Loucy (cell line): Measurements from ENCODE around the gene OR9A2.
A peak's percentile ranks its signal among the peaks of the same experiment; 100 is the strongest.

ENCODE experiments used
- H2AFZ ChIP-seq: fragments of 200-600 bp; sonication (generic); 2 replicates; pipeline ENCODE4 v1.6.0; 2016; ENCODE audit warnings: antibody characterized with exemption, mild to moderate bottlenecking, low read length, moderate library complexity
- H3F3A ChIP-seq: fragments of 200-600 bp; 2 replicates; pipeline ENCODE4 v1.6.0; 2016; ENCODE audit warnings: antibody characterized with exemption, low read depth, mild to moderate bottlenecking
- H3K27me3 ChIP-seq: fragments of 200-600 bp; sonication (generic); 2 replicates; pipeline ENCODE4 v1.6.1; 2014; ENCODE audit warnings: low read length, mild to moderate bottlenecking; ENCODE audit not compliant: insufficient read depth, poor library complexity, severe bottlenecking
- H3K36me3 ChIP-seq: fragments of 200-600 bp; sonication (generic); 2 replicates; pipeline ENCODE4 v1.6.1; 2016; ENCODE audit warnings: low read length; ENCODE audit not compliant: insufficient read depth
- H3K4me1 ChIP-seq: fragments of 200-600 bp; sonication (generic); 2 replicates; pipeline ENCODE4 v1.5.1; 2014; ENCODE audit warnings: low read length, mild to moderate bottlenecking; ENCODE audit not compliant: insufficient read depth, poor library complexity, severe bottlenecking
- H3K4me2 ChIP-seq: fragments of 200-600 bp; sonication (generic); 2 replicates; pipeline ENCODE4 v1.6.0; 2014; ENCODE audit warnings: antibody characterized with exemption, low read length, low read depth, mild to moderate bottlenecking; ENCODE audit not compliant: poor library complexity, severe bottlenecking
- H3K4me3 ChIP-seq: fragments of 200-600 bp; sonication (generic); 2 replicates; pipeline ENCODE4 v1.5.1; 2014; ENCODE audit warnings: low read length, mild to moderate bottlenecking, mixed read lengths; ENCODE audit not compliant: poor library complexity, severe bottlenecking
- H3K79me2 ChIP-seq: fragments of 200-600 bp; sonication (generic); 2 replicates; pipeline ENCODE4 v1.6.1; 2014; ENCODE audit warnings: low read length; ENCODE audit not compliant: insufficient read depth
- H3K9ac ChIP-seq: fragments of 200-600 bp; sonication (generic); 2 replicates; pipeline ENCODE4 v1.6.0; 2014; ENCODE audit warnings: mild to moderate bottlenecking, low read depth, low read length, moderate library complexity; ENCODE audit not compliant: poor library complexity, severe bottlenecking
- H3K9me2 ChIP-seq: fragments of 200-600 bp; sonication (generic); replicated peaks from 2 replicates; pipeline ENCODE4 v1.6.1; 2016; ENCODE audit warnings: low read depth, low read length, mixed read lengths
- H3K9me3 ChIP-seq: fragments of 200-600 bp; sonication (generic); 2 replicates; pipeline ENCODE4 v1.6.1; 2014; ENCODE audit warnings: mild to moderate bottlenecking, antibody characterized with exemption, low read length, low read depth; ENCODE audit not compliant: insufficient read depth
- H4K20me1 ChIP-seq: fragments of 200-600 bp; sonication (generic); 2 replicates; pipeline ENCODE4 v1.6.0; 2014; ENCODE audit warnings: antibody characterized with exemption, low read length, mild to moderate bottlenecking; ENCODE audit not compliant: insufficient read depth, poor library complexity, severe bottlenecking
- EZH2phosphoT487 ChIP-seq: fragments of 200-600 bp; IDR thresholded peaks from 2 replicates; pipeline ENCODE4 v1.6.1; 2018; ENCODE audit warnings: antibody characterized with exemption, mild to moderate bottlenecking, moderate library complexity, borderline replicate concordance
- TF ChIP-seq, protein P1 (sequence below): fragments of 200-600 bp; sonication (generic); conservative IDR thresholded peaks from 2 replicates; pipeline ENCODE4 v1.5.1; 2014; ENCODE audit warnings: mild to moderate bottlenecking, antibody characterized with exemption, low read length

The OR9A2 gene

DNA sequence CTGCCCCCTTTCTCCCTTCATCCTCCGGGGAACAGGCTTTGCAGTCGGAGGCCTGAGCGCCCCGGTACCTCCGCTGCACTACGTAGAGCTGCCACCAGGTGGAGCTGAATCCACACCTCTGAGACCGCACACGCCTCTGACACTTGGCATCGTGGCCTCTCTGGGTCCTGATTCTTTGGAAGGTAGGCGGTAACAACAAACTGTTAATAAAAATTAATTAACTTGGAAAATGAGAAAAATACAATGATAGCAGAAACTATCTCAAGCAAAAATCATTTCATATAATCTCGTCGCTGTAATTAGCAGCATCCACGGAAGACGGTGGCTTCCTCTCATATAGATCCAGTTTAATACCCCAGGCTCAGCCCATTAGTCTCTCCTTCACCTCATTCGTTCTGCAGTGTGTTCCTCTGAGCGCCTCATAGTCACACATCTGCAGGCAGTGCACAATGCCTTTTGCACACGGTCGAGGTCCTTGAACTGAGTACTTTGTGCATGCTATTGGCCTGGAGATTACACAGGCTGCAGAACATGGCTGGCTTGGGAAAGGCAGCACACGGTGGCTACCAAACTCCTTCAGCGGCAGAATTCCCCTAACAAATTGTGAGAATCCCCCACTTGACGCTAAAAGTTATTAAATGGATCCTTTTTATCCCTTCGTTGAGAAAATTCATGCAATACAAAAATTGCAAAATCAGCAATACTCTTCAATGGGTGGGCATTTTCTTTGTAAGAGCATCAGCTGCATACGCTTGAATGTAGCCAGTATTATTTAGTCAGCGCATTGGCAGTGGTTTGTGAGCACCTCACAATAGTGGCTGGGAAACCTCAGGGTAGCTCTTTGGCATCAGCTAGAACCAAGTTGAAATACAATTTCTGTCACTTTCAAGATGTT, 18.7 kb downstream of the OR9A2 start:
- no peak overlapping the region for H3K9ac ChIP-seq
- no peak overlapping the region for H3K4me2 ChIP-seq
- H3K4me1 ChIP-seq, result peaks cover 53% of the 10 kb centered on the region
- H4K20me1 ChIP-seq, result no peaks in the 10 kb centered on the region
- H3K4me3 ChIP-seq, result no peak overlapping the region
- H3K9me2 ChIP-seq, result no peaks in the 10 kb centered on the region
- H3K36me3 ChIP-seq, result no peaks in the 10 kb centered on the region
- no peaks in the 10 kb centered on the region for H3K9me3 ChIP-seq
- TF ChIP-seq EZH2phosphoT487, result no peak
- TF ChIP-seq, protein P1, sequence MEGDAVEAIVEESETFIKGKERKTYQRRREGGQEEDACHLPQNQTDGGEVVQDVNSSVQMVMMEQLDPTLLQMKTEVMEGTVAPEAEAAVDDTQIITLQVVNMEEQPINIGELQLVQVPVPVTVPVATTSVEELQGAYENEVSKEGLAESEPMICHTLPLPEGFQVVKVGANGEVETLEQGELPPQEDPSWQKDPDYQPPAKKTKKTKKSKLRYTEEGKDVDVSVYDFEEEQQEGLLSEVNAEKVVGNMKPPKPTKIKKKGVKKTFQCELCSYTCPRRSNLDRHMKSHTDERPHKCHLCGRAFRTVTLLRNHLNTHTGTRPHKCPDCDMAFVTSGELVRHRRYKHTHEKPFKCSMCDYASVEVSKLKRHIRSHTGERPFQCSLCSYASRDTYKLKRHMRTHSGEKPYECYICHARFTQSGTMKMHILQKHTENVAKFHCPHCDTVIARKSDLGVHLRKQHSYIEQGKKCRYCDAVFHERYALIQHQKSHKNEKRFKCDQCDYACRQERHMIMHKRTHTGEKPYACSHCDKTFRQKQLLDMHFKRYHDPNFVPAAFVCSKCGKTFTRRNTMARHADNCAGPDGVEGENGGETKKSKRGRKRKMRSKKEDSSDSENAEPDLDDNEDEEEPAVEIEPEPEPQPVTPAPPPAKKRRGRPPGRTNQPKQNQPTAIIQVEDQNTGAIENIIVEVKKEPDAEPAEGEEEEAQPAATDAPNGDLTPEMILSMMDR, result peak; percentile 98
- no peak overlapping the region for H2AFZ ChIP-seq
- no peaks in the 10 kb centered on the region for H3K27me3 ChIP-seq
- H3K79me2 ChIP-seq, result no peaks in the 10 kb centered on the region
- no peaks in the 10 kb centered on the region for H3F3A ChIP-seq

DNA sequence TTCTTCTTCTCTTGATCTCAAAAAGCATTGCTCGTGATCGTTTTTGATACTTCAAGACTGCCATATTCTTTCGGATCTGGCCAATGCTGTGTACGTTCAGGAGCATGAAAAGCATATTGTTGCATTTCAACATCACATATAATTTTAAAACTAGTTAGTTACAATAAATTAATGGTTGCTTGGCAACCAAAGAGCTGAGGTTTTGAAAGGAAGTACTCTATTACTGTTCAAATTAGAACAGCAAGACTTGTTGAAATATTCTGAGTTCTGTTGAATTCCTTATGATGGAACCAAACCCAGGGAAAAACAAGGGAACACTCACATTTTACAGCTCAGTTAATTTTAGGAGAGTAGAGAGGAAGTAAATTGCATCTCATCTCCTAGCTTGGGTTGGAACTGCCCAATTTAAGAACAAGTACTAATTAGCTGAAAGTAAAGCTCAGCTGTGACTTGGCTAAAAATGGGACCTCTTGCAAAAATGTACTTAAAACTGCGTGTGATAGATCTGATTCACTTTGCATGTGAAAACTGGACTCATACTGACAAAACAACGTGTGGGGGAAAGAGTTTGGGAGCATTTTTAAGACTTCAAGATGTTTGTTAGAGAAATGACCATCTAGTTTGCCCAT, 21.2 kb downstream of the OR9A2 start:
- H3K4me3 ChIP-seq, result peak overlapping the region; percentile 8
- H3K79me2 ChIP-seq, result no peaks in the 10 kb centered on the region
- H3K4me2 ChIP-seq, result peak overlapping the region; percentile 29
- H2AFZ ChIP-seq, result 0 out of 2 replicates have a peak overlapping the region, but pooled peaks have one; percentile 43
- H3F3A ChIP-seq, result no peaks in the 10 kb centered on the region
- no peak for TF ChIP-seq EZH2phosphoT487
- TF ChIP-seq, protein P1, result no peak
- no peaks in the 10 kb centered on the region for H3K9me2 ChIP-seq
- H3K27me3 ChIP-seq, result no peaks in the 10 kb centered on the region
- peaks cover 6% of the 10 kb centered on the region; the same call in 1 of the 2 replicates for H3K9me3 ChIP-seq
- H4K20me1 ChIP-seq, result no peaks in the 10 kb centered on the region
- no peaks in the 10 kb centered on the region for H3K36me3 ChIP-seq
- peak overlapping the region; percentile 23 for H3K9ac ChIP-seq
- H3K4me1 ChIP-seq, result peaks cover 52% of the 10 kb centered on the region

DNA sequence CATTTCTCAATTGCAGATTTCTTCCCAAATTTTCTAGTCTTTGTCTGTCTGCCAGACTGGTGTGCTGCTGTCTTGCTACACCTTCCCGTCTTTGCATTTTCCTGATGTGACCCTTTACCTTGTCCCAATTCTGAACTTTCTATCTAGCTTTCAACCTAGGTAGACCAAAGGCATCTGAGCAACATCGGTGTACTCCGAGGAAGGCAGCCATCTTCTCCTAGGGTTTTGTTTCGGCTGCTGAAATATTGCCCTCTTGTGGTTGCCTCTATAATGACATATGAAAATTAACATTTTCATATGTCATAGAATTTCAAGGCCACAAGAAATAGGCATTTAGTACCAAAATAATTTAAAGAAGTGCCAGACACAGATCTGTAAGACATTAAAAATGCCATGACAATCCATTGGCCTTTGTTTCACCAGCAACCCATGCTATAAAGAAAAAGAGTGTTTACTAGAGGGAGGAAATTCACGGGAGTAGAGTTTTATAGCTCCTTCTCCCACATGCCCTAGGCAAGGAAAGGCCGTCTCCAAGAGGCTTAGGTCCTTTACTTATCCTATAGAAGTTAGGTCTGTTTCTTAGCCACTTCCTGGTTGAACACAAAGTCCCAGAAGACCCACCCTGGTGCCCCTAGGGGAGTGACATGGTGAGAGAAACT, 23.4 kb downstream of the OR9A2 start:
- TF ChIP-seq EZH2phosphoT487, result no peak
- TF ChIP-seq, protein P1, result peak; percentile 93
- peak overlapping the region; percentile 57 for H3K4me3 ChIP-seq
- no peaks in the 10 kb centered on the region for H3K9me2 ChIP-seq
- peak overlapping the region; percentile 66 for H3K9ac ChIP-seq
- peaks cover 6% of the 10 kb centered on the region; the same call in 1 of the 2 replicates for H3K9me3 ChIP-seq
- H3K27me3 ChIP-seq, result no peaks in the 10 kb centered on the region
- H3K4me2 ChIP-seq, result peak overlapping the region; percentile 57
- H4K20me1 ChIP-seq, result no peaks in the 10 kb centered on the region
- peak overlapping the region; percentile 90 for H2AFZ ChIP-seq
- no peaks in the 10 kb centered on the region for H3K36me3 ChIP-seq
- no peaks in the 10 kb centered on the region for H3K79me2 ChIP-seq
- no peaks in the 10 kb centered on the region for H3F3A ChIP-seq
- peaks cover 35% of the 10 kb centered on the region for H3K4me1 ChIP-seq
